ENCODE measurements around the gene IGSF21. TPM values are rescaled to one million over a fixed set of nuclear protein-coding genes. Genes with fewer than 3 reads are reported as not detected.

Gene IGSF21
- total RNA-seq, 1 donor from 2014 or later, result 1.3 TPM

- TF ChIP-seq CTCF (IDR thresholded peaks at IDR 0.05; ENCODE audit: partially characterized antibody, unreplicated experiment), result no peak
- no peak for DNase-seq
- H3K36me3 Mint-ChIP-seq (ENCODE audit: unreplicated experiment), result peaks cover 5% of the 10 kb centered on the region
- no peaks in the 10 kb centered on the region for H3K9me3 Mint-ChIP-seq (ENCODE audit: unreplicated experiment)
- peaks cover 20% of the 10 kb centered on the region for H3K4me1 Mint-ChIP-seq (ENCODE audit: low read depth, unreplicated experiment)
- H3K27ac Mint-ChIP-seq (ENCODE audit: unreplicated experiment), result no peak overlapping the region
- peaks cover 2% of the 10 kb centered on the region for H3K27me3 Mint-ChIP-seq (ENCODE audit: unreplicated experiment)
- no peak overlapping the region for H3K4me3 Mint-ChIP-seq (ENCODE audit: unreplicated experiment)
Measured at GRCh38 chr1:18073066-18073642, 34.4 kb upstream of the IGSF21 start.

GRCh38 chr1:18077657-18078215, 29.9 kb upstream of the IGSF21 start:
- Mint-ChIP-seq H3K4me1 (ENCODE audit: low read depth, unreplicated experiment) (peaks cover 29% of the 10 kb centered on the region), H3K36me3 (ENCODE audit: unreplicated experiment) (no peaks in the 10 kb centered on the region), H3K27me3 (ENCODE audit: unreplicated experiment) (peaks cover 2% of the 10 kb centered on the region), H3K27ac (ENCODE audit: unreplicated experiment) (peak overlapping the region; percentile 48), H3K4me3 (ENCODE audit: unreplicated experiment) (peak overlapping the region; percentile 64), H3K9me3 (ENCODE audit: unreplicated experiment) (peaks cover 3% of the 10 kb centered on the region)
- no peak for DNase-seq
- no peak for TF ChIP-seq CTCF (IDR thresholded peaks at IDR 0.05; ENCODE audit: partially characterized antibody, unreplicated experiment)

GRCh38 chr1:18079941-18080735, 27.5 kb upstream of the IGSF21 start:
- Mint-ChIP-seq H3K4me1 (ENCODE audit: low read depth, unreplicated experiment) (peaks cover 29% of the 10 kb centered on the region), H3K36me3 (ENCODE audit: unreplicated experiment) (no peaks in the 10 kb centered on the region), H3K27me3 (ENCODE audit: unreplicated experiment) (peaks cover 2% of the 10 kb centered on the region), H3K27ac (ENCODE audit: unreplicated experiment) (no peak overlapping the region), H3K4me3 (ENCODE audit: unreplicated experiment) (no peak overlapping the region), H3K9me3 (ENCODE audit: unreplicated experiment) (peaks cover 3% of the 10 kb centered on the region)
- no peak for DNase-seq
- TF ChIP-seq CTCF (IDR thresholded peaks at IDR 0.05; ENCODE audit: partially characterized antibody, unreplicated experiment), result no peak

- Mint-ChIP-seq H3K4me3 (ENCODE audit: unreplicated experiment) (no peak overlapping the region), H3K9me3 (ENCODE audit: unreplicated experiment) (peaks cover 4% of the 10 kb centered on the region), H3K27ac (ENCODE audit: unreplicated experiment) (no peak overlapping the region), H3K4me1 (ENCODE audit: low read depth, unreplicated experiment) (peaks cover 2% of the 10 kb centered on the region), H3K36me3 (ENCODE audit: unreplicated experiment) (no peaks in the 10 kb centered on the region), H3K27me3 (ENCODE audit: unreplicated experiment) (no peaks in the 10 kb centered on the region)
- no peak for DNase-seq
- no peak for TF ChIP-seq CTCF (IDR thresholded peaks at IDR 0.05; ENCODE audit: partially characterized antibody, unreplicated experiment)
Measured at GRCh38 chr1:18085387-18086074, 22.1 kb upstream of the IGSF21 start.
